ENCODE measurements around the gene MAPK8IP3. TPM values are rescaled to one million over a fixed set of nuclear protein-coding genes. Genes with fewer than 3 reads are reported as not detected.

Gene MAPK8IP3
- total RNA-seq, 1 experiment from 2014 or later: 41.1 TPM

GRCh38 chr16:1669698-1670097 is 36.3 kb upstream of the MAPK8IP3 start:
- Histone ChIP-seq H3F3A (ENCODE audit: low read length, unreplicated experiment) (no peaks in the 10 kb centered on the region), H3K9me2 (replicated peaks; ENCODE audit: low read length) (no peaks in the 10 kb centered on the region), H3K9ac (ENCODE audit: low read length) (no peak overlapping the region), H2AFZ (ENCODE audit: low read length) (no peak overlapping the region), H3K36me3 (ENCODE audit: low read depth, low read length) (peaks cover 8% of the 10 kb centered on the region), H3K9me3 (ENCODE audit: low read length) (no peaks in the 10 kb centered on the region), H4K20me1 (ENCODE audit: low read length) (no peaks in the 10 kb centered on the region), H3K79me2 (ENCODE audit: low read length) (no peaks in the 10 kb centered on the region), H3K4me3 (ENCODE audit: low read length) (no peak overlapping the region), H3K4me2 (ENCODE audit: low read length) (no peak overlapping the region), H3K27ac (ENCODE audit: low read length) (no peak overlapping the region), H3K4me1 (ENCODE audit: insufficient read depth, low read length) (peaks cover 7% of the 10 kb centered on the region), H3K27me3 (ENCODE audit: low read length) (no peaks in the 10 kb centered on the region)
- POLR2A ChIA-PET (ENCODE audit: unreplicated experiment): no interaction called here
- no TSS peak for BruUV-seq (replicated peaks)
- TF ChIP-seq EZH2 (IDR thresholded peaks at IDR 0.05; ENCODE audit: low read length, unreplicated experiment): no peak
- intact Hi-C loops (cut with micrococcal nuclease): no loop called here
- CTCF ChIA-PET: no interaction called here
- DNase-seq (no peak), ATAC-seq (no peak)

- Histone ChIP-seq H3K27me3 (ENCODE audit: low read length) (no peaks in the 10 kb centered on the region), H3K4me2 (ENCODE audit: low read length) (no peak overlapping the region), H3K27ac (ENCODE audit: low read length) (no peak overlapping the region), H3K4me3 (ENCODE audit: low read length) (no peak overlapping the region), H3F3A (ENCODE audit: low read length, unreplicated experiment) (no peaks in the 10 kb centered on the region), H2AFZ (ENCODE audit: low read length) (no peak overlapping the region), H3K9me3 (ENCODE audit: low read length) (no peaks in the 10 kb centered on the region), H3K9me2 (replicated peaks; ENCODE audit: low read length) (no peaks in the 10 kb centered on the region), H4K20me1 (ENCODE audit: low read length) (no peaks in the 10 kb centered on the region), H3K4me1 (ENCODE audit: insufficient read depth, low read length) (peaks cover 13% of the 10 kb centered on the region), H3K36me3 (ENCODE audit: low read depth, low read length) (peaks cover 8% of the 10 kb centered on the region), H3K9ac (ENCODE audit: low read length) (no peak overlapping the region), H3K79me2 (ENCODE audit: low read length) (no peaks in the 10 kb centered on the region)
- CTCF ChIA-PET: no interaction called here
- POLR2A ChIA-PET (ENCODE audit: unreplicated experiment): no interaction called here
- intact Hi-C loops (cut with micrococcal nuclease): no loop called here
- BruUV-seq (replicated peaks): no TSS peak
- no peak for TF ChIP-seq EZH2phosphoT487 (IDR thresholded peaks at IDR 0.05; ENCODE audit: borderline replicate concordance, low read length)
- no peak for TF ChIP-seq CTCF (conservative IDR thresholded peaks at IDR 0.05; ENCODE audit: low read depth, low read length)
- TF ChIP-seq EZH2 (IDR thresholded peaks at IDR 0.05; ENCODE audit: low read length, unreplicated experiment): no peak
- DNase-seq (no peak), ATAC-seq (no peak)
Observed at GRCh38 chr16:1670371-1670770, 35.6 kb upstream of the MAPK8IP3 start.

GRCh38 chr16:1670866-1671265 is 35.1 kb upstream of the MAPK8IP3 start:
- H3K27me3 ChIP-seq (ENCODE audit: low read length): no peaks in the 10 kb centered on the region
- TF ChIP-seq EZH2 (IDR thresholded peaks at IDR 0.05; ENCODE audit: low read length, unreplicated experiment) (no peak), EZH2phosphoT487 (IDR thresholded peaks at IDR 0.05; ENCODE audit: borderline replicate concordance, low read length) (no peak), CTCF (conservative IDR thresholded peaks at IDR 0.05; ENCODE audit: low read depth, low read length) (no peak)
- peaks cover 14% of the 10 kb centered on the region for H3K4me1 ChIP-seq (ENCODE audit: insufficient read depth, low read length)
- ATAC-seq: no peak
- intact Hi-C loops (cut with micrococcal nuclease): no loop called here
- H3K36me3 ChIP-seq (ENCODE audit: low read depth, low read length): peaks cover 8% of the 10 kb centered on the region
- no peak overlapping the region for H2AFZ ChIP-seq (ENCODE audit: low read length)
- H3K27ac ChIP-seq (ENCODE audit: low read length): no peak overlapping the region
- no peak overlapping the region for H3K4me3 ChIP-seq (ENCODE audit: low read length)
- no peaks in the 10 kb centered on the region for H3F3A ChIP-seq (ENCODE audit: low read length, unreplicated experiment)
- no TSS peak for BruUV-seq (replicated peaks)
- no peaks in the 10 kb centered on the region for H3K9me3 ChIP-seq (ENCODE audit: low read length)
- H3K9me2 ChIP-seq (replicated peaks; ENCODE audit: low read length): no peaks in the 10 kb centered on the region
- H3K4me2 ChIP-seq (ENCODE audit: low read length): no peak overlapping the region
- CTCF ChIA-PET: no interaction called here
- H3K9ac ChIP-seq (ENCODE audit: low read length): no peak overlapping the region
- no peaks in the 10 kb centered on the region for H4K20me1 ChIP-seq (ENCODE audit: low read length)
- H3K79me2 ChIP-seq (ENCODE audit: low read length): no peaks in the 10 kb centered on the region
- POLR2A ChIA-PET (ENCODE audit: unreplicated experiment): no interaction called here
- DNase-seq: no peak
